ENCODE data around the gene SNX3. TPM values are rescaled to one million over a fixed set of nuclear protein-coding genes. Genes with fewer than 3 reads are reported as not detected.

The SNX3 gene
- total and polyA plus RNA-seq, 9 donors, result 140 to 437 (median 180) TPM

GRCh38 chr6:108161724-108162282 is 99.0 kb downstream of the SNX3 start:
- no peak for TF ChIP-seq EP300 (IDR thresholded peaks at IDR 0.05)
- no peak for TF ChIP-seq POLR2A (IDR thresholded peaks at IDR 0.05)
- TF ChIP-seq CTCF (IDR thresholded peaks at IDR 0.05), result no peak
- Histone ChIP-seq H3K4me3 (no peak overlapping the region), H3K9me3 (peaks cover 0 to 3% of the 10 kb centered on the region in 2 donors), H3K4me1 (ENCODE audit: insufficient read depth) (peaks cover 20% of the 10 kb centered on the region), H3K36me3 (no peaks in the 10 kb centered on the region), H3K27me3 (no peaks in the 10 kb centered on the region), H3K27ac (no peak overlapping the region)
- intact Hi-C loops (cut with DNase I), result no loop called here
- WGBS, 3 donors, result 9 to 13% (median 13%) methylated on average over 3 of the region's 3 CpGs
- no peak for DNase-seq

Small RNA genes within 50 kb of the gene (small RNA-seq; reads per million reads assigned to genes)
- gene RNA5SP212 (not detected), gene RNU6-1144P (not detected), gene Z98742.2 (not detected)

Other genes with a start within 250 kb of the SNX3 start
- 10 to 100 TPM; 17.1 to 55.5 (median 35.2) TPM for gene OSTM1, start 186.3 kb downstream of the SNX3 start, total RNA-seq
- 10 to 100 TPM; 10.9 to 26.1 TPM for gene OSTM1, start 186.3 kb downstream of the SNX3 start, polyA plus RNA-seq
- not detected for gene NR2E1, start 95.0 kb downstream of the SNX3 start, total RNA-seq
- gene NR2E1, start 95.0 kb downstream of the SNX3 start, polyA plus RNA-seq, result under 1 TPM in 1 of 2 donors, not detected in 1; 0.02 TPM
- gene AFG1L, start 34.0 kb upstream of the SNX3 start, total RNA-seq, result 1 to 10 TPM; 5.2 to 7.6 (median 5.9) TPM
- gene AFG1L, start 34.0 kb upstream of the SNX3 start, polyA plus RNA-seq, result 1 to 10 TPM; 1.2 to 3.4 TPM